GM12801 (cell line): Measurements from ENCODE around the gene XPO4.

Experiments used
- CTCF ChIP-seq: IDR thresholded peaks from one replicate; pipeline ENCODE4 v1.5.1; 2011; ENCODE audit warnings: control low read depth; ENCODE audit not compliant: insufficient read length; ENCODE audit errors: extremely low read depth

XPO4 gene

GRCh38 chr13:20826843-20827560 is 75.5 kb downstream of the XPO4 start:
- TF ChIP-seq CTCF, result no peak

- no peak for TF ChIP-seq CTCF
These were observed 76.2 kb downstream of the XPO4 start for GRCh38 chr13:20826301-20826700.

GRCh38 chr13:20825477-20825875 is 77.1 kb downstream of the XPO4 start:
- TF ChIP-seq CTCF, result no peak

- no peak for TF ChIP-seq CTCF
These were observed 77.6 kb downstream of the XPO4 start for GRCh38 chr13:20824762-20825476.

- TF ChIP-seq CTCF, result no peak
These were observed 79.5 kb downstream of the XPO4 start for GRCh38 chr13:20823071-20823470.

GRCh38 chr13:20822406-20822805 is 80.1 kb downstream of the XPO4 start:
- no peak for TF ChIP-seq CTCF

GRCh38 chr13:20819715-20820114 is 82.8 kb downstream of the XPO4 start:
- no peak for TF ChIP-seq CTCF
